HG03066 (cell line): Measurements from ENCODE around the gene NSMCE3.
A peak's percentile ranks its signal among the peaks of the same experiment; 100 is the strongest.
"Not testable (repeated sequence)": the region's sequence is repeated elsewhere in the genome, so short reads cannot be mapped to it uniquely, and the experiment has no call there.

Experiments
- ATAC-seq: cut with Tn5 transposase; IDR thresholded peaks from one replicate; pipeline ENCODE4 v1.9.1; 2021; ENCODE audit warnings: low read depth; ENCODE audit not compliant: unreplicated experiment

NSMCE3 gene

GRCh38 chr15:29270976-29271375 is 1.4 kb upstream of the NSMCE3 start:
- no peak for ATAC-seq

- ATAC-seq = peak; percentile 42
Observed at GRCh38 chr15:29270169-29270955, 740 bp upstream of the NSMCE3 start.

GRCh38 chr15:29268706-29269484 is 727 bp downstream of the NSMCE3 start:
- ATAC-seq = peak; percentile 31

- ATAC-seq = no peak
Observed at GRCh38 chr15:29266052-29266582, 3.5 kb downstream of the NSMCE3 start.

- no peak for ATAC-seq
Observed at GRCh38 chr15:29263289-29263688, 6.3 kb downstream of the NSMCE3 start.

GRCh38 chr15:29262738-29263137 is 6.9 kb downstream of the NSMCE3 start:
- no peak for ATAC-seq

- ATAC-seq = no peak
Observed at GRCh38 chr15:29260896-29261295, 8.7 kb downstream of the NSMCE3 start.

- no peak for ATAC-seq
Observed at GRCh38 chr15:29259233-29259632, 10.4 kb downstream of the NSMCE3 start.

- ATAC-seq = no peak
Observed at GRCh38 chr15:29252234-29252633, 17.4 kb downstream of the NSMCE3 start.

- no peak for ATAC-seq
Observed at GRCh38 chr15:29244544-29244943, 25.1 kb downstream of the NSMCE3 start.

GRCh38 chr15:29244123-29244522 is 25.5 kb downstream of the NSMCE3 start:
- no peak for ATAC-seq

GRCh38 chr15:29242456-29243242 is 27.0 kb downstream of the NSMCE3 start:
- no peak for ATAC-seq

- no peak for ATAC-seq
Observed at GRCh38 chr15:29241207-29241606, 28.4 kb downstream of the NSMCE3 start.

GRCh38 chr15:29239395-29239794 is 30.2 kb downstream of the NSMCE3 start:
- ATAC-seq = no peak

GRCh38 chr15:29233566-29233965 is 36.1 kb downstream of the NSMCE3 start:
- no peak for ATAC-seq

GRCh38 chr15:29226436-29227208 is 43.0 kb downstream of the NSMCE3 start:
- no peak for ATAC-seq

GRCh38 chr15:29225534-29226234 is 43.9 kb downstream of the NSMCE3 start:
- no peak for ATAC-seq

- ATAC-seq = not testable (repeated sequence)
Observed at GRCh38 chr15:29224987-29225363, 44.6 kb downstream of the NSMCE3 start.

- not testable (repeated sequence) for ATAC-seq
Observed at GRCh38 chr15:29224235-29224986, 45.2 kb downstream of the NSMCE3 start.
